ENCODE measurements around the gene TEX52.
A peak's percentile ranks its signal among the peaks of the same experiment; 100 is the strongest.

The TEX52 gene

GRCh38 chr12:2805143-2805520, 51.7 kb downstream of the TEX52 start:
- H3K4me3 Mint-ChIP-seq = no peak overlapping the region
- no peak for ATAC-seq (replicated peaks)
- H3K27ac Mint-ChIP-seq = peak overlapping the region; percentile 95
- peaks cover 36 to 53% of the 10 kb centered on the region in 2 donors for H3K36me3 Mint-ChIP-seq
- peaks cover 28 to 35% of the 10 kb centered on the region in 2 donors for H3K4me1 Mint-ChIP-seq
- H3K9me3 Mint-ChIP-seq = no peaks in the 10 kb centered on the region
- DNase-seq = no peak
- H3K27me3 Mint-ChIP-seq = no peaks in the 10 kb centered on the region

GRCh38 chr12:2804393-2805142, 52.3 kb downstream of the TEX52 start:
- no peaks in the 10 kb centered on the region for H3K27me3 Mint-ChIP-seq
- peak overlapping the region in 1 of 2 donors; percentile 18 for H3K4me3 Mint-ChIP-seq
- no peaks in the 10 kb centered on the region for H3K9me3 Mint-ChIP-seq
- peak; percentile 27 to 59 for ATAC-seq (replicated peaks)
- H3K4me1 Mint-ChIP-seq = peaks cover 28 to 36% of the 10 kb centered on the region in 2 donors
- no peak for DNase-seq
- peak overlapping the region; percentile 95 for H3K27ac Mint-ChIP-seq
- H3K36me3 Mint-ChIP-seq = peaks cover 40 to 58% of the 10 kb centered on the region in 2 donors

- H3K4me1 Mint-ChIP-seq = peaks cover 29 to 39% of the 10 kb centered on the region in 2 donors
- H3K4me3 Mint-ChIP-seq = peak overlapping the region in 1 of 2 donors; percentile 8
- peak overlapping the region; percentile 95 for H3K27ac Mint-ChIP-seq
- ATAC-seq (replicated peaks) = peak; percentile 68 to 78
- no peaks in the 10 kb centered on the region for H3K9me3 Mint-ChIP-seq
- peak; percentile 27 for DNase-seq
- peaks cover 40 to 66% of the 10 kb centered on the region in 2 donors for H3K36me3 Mint-ChIP-seq
- no peaks in the 10 kb centered on the region for H3K27me3 Mint-ChIP-seq
Observed at GRCh38 chr12:2803635-2804392, 53.0 kb downstream of the TEX52 start.

GRCh38 chr12:2801044-2801783, 55.6 kb downstream of the TEX52 start:
- ATAC-seq (replicated peaks) = no peak
- Mint-ChIP-seq H3K27ac (peak overlapping the region; percentile 71), H3K4me3 (no peak overlapping the region), H3K4me1 (peaks cover 46 to 63% of the 10 kb centered on the region in 2 donors), H3K9me3 (no peaks in the 10 kb centered on the region), H3K36me3 (peaks cover 45 to 87% of the 10 kb centered on the region in 2 donors), H3K27me3 (no peaks in the 10 kb centered on the region)
- no peak for DNase-seq

- Mint-ChIP-seq H3K9me3 (no peaks in the 10 kb centered on the region), H3K27ac (peak overlapping the region; percentile 17), H3K36me3 (peaks cover 42 to 83% of the 10 kb centered on the region in 2 donors), H3K27me3 (no peaks in the 10 kb centered on the region), H3K4me3 (no peak overlapping the region), H3K4me1 (peaks cover 45 to 59% of the 10 kb centered on the region in 2 donors)
- DNase-seq = no peak
- ATAC-seq (replicated peaks) = no peak
Observed at GRCh38 chr12:2800046-2800570, 56.7 kb downstream of the TEX52 start.

Data from stimulated activated naive B cell treated with anti-CD40 and anti-IgM and Interleukin-4, amounts not matched to agents 10 μg/mL and 1 μg/mL and 100 μg/mL, for 72 hours (primary cell).